CD4-positive, alpha-beta T cell treated with Interleukin-17A for 1 hour (primary cell): Measurements from ENCODE around the gene LIG1.
A peak's percentile ranks its signal among the peaks of the same experiment; 100 is the strongest.

Experiments used
- DNase-seq: peaks from one replicate; pipeline ENCODE4 v3.0.0-alpha.2; 2020

The LIG1 gene

DNA sequence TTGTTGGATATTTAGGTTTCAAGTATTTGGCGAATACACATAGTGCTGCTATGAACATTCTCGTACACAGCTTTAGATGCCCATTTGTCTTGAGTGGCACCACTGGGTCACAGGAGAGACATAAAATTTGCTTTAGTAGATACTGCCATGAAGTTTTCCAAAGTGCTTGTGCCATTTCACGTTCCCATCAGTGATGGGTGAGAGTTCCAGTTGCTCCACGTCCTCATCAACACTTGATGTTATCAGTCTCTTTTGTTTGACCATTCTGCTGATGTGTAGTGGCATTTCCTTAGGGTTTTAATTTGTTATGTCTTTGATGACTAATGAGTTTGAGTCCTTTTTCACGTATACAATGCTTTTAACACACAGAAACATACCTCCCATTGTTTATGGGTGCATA is 11.4 kb upstream of the LIG1 start:
- DNase-seq = no peak

DNA sequence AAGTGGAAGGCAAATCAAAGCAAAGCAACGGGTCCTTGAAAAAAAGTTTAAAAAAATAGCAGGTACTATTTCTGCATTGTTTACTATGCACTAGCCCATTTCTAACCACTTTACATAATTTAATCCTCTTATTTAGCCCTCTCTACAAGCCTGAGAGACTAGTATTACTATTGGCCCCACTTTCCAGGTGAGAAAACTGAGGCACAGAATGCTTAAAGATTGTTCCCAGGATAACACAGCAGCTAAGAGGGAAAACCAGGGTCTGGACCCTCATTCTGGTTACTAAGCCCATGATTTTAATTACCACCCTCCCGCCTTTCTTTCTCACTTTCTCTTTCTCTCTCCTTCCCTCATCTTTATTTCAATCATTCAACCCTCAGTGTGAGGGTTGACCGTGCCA is 6.1 kb upstream of the LIG1 start:
- no peak for DNase-seq

DNA sequence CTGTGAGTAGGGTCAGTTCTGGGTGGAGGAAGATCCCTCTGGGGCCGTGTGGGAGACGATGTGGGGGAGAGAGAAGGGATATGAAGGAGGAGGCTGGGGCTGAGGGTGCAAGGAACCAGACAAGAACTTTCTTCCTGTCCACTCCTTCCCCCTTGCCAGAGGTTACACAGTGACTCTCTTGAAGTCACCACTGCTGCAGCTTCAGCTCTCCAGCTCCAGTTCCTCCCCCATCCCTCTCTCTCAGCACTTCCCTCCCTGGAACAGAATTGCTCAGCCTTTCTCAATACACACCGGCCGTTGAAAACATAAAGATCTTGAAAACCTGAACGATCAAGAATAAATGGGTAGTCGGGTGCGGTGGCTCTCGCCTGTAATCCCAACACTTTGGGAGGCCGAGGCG is 5.4 kb upstream of the LIG1 start:
- no peak for DNase-seq

DNA sequence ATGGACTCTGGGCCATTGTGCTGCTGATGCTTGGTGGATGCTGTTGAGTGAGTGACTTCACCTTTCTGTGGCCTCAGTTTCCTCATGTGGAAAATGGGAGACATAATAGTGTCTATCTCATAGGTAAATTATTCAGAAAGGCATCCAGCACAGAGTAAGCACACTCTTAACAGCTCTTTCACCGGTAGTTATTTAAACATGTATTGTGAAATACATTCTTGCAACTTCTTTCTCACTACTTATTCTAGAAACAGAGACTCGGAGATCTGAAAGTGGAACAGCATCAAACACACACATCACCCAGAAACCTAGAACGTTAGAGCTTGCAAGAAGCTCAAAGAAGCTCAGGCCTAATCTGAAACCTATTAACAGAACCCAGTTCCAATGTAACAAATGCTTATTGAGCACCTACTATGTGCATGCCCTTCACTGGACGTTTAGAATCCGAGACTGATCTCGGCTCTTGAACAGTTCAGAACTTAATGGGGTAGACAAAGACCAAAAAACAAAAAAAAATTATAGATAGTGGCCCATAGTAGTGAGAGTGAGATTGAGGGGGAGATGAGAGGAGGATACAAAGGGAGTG is 4.4 kb upstream of the LIG1 start:
- DNase-seq = no peak

DNA sequence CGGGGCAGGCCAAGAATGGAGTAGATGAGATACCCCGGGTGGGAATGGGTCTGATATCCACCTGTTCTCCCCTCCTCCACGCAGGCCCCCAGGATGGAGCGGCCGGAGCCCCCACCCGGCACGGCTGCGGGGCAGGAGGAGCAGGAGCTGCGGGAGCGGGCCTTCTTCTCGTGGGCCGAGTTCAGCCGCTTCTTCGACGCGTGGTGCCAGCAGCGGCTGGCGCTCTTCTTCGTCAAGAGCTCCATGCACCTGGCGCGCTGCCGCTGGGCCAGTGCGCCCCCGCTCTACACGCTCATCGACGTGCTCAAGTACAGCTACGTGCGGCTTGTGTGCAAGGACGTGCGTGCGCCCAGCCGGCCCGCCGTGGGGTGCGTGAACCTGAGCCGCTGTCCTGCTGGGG is 1.6 kb upstream of the LIG1 start:
- DNase-seq = no peak

DNA sequence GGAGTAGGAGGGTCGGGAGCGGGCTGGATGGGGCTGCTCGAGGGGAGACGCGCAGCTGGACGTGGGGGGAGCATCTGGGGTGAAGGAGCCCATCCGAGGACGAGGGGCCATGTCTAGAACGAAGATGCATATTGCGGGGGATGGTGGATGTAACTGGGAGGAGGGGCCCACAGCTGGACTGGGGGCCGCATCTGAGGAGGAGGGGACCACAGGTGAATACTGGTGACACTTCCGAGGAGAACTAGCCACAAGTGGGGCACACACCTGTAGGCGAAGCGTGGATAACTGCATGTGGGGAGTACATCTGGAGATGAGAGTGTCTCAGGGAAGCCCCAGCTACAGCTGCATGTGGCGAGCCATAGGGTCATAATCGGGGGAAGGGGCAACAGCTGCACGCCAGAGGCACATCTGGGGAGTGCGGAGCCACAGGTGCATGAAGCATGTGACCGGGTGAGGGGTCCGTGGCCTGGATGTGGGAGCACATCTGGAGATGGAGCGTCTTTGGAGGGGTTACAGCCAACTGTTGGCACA is 738 bp upstream of the LIG1 start:
- DNase-seq = no peak

DNA sequence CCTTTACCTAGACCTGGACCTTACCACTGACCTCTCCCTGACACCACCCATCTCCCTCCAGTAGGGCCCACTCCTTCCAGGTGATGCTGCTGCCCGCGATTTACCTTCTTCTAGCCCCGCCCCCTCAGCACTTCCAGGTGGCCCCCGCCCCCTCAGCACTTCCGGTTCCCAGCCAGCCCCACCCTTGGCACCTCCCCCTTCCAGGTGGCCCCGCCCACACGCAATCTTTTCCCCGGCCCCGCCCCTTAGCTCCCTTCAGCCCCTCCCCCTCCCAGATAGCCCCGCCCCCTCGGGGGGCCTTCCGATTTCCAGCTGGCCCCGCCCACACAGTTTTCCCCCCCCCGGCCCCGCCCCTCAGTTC is 586 bp downstream of the LIG1 start:
- peak; percentile 92 for DNase-seq

DNA sequence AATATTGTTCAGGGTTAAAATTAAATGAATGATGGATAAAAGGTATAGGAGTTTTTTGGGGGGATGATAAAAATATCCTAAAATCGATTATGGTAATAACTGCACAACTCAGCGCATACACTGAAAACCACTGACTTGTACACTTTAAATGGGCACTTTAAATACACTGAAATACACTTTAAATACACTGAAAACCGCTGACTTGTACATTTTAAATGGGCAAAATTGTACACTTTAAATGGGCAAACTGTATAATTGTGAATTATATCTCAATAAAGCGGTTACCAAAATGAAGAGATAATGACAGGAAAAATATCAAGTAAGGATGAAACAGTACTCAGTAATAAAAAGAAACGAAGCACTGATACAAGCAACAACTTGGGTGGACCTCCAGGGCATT is 1.5 kb downstream of the LIG1 start:
- no peak for DNase-seq

DNA sequence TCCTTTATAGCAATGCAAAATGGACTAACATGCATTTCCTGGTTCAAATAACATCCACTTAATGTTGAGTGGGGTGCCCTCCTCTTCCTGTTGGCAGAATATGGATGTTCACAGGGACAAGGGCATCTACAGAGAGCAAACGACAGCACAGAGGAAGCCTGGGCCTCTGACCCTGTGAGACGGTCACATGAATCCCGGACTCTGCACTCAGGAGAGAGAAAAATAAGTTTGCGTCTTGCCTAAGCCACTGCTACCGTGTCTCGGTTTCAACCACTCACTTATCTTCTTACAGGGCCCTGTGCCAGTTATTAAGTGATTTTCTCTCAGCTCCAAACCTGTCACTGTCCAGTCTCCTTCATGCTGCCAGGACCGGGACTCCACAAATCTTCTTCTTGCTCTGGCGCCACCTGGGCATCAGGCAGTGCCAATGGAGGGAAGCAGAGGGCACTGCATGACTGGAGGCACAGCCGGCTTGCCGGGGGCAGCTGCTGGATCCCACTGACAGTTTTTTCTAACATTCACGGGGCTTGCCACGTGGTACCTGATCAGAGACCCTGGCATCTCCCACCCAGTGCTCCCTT is 11.8 kb downstream of the LIG1 start:
- DNase-seq = no peak

DNA sequence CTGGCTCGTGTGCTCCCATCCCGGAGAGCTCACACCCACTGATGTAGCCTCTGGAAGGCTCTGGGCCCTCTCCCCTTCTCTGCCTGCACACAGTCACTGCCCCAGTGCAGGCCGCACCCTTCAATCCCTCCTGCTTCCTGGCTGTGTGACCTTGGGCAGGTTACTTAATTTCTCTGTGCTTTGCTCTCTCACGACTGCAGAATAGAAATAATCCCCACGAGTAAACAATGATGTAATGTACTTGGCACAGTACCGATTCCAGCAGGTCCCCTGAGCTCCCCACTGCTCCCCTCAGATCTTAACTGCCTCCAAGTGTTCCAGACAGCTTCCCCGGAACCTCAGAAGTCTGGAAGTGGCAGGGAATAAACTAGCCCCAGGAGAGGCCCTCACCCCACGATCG is 16.1 kb downstream of the LIG1 start:
- no peak for DNase-seq

DNA sequence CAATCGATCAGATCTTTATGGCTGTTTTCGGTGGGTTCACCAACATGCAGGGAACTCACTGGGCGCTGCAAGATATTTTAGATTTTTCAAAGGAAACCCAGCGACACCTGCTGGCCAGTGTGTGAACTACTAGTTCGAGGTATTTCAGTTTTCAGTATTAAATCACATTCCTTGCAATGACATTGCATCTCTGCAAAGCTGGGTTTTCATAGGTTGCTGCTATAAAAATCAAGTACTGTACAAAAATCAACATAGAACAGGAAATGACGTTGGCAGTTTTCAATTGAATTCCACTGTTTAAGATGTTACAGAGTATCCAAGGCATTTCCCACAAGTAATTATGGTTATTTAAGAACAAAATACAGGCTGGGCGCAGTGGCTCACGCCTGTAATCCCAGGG is 17.6 kb downstream of the LIG1 start:
- DNase-seq = peak; percentile 70

DNA sequence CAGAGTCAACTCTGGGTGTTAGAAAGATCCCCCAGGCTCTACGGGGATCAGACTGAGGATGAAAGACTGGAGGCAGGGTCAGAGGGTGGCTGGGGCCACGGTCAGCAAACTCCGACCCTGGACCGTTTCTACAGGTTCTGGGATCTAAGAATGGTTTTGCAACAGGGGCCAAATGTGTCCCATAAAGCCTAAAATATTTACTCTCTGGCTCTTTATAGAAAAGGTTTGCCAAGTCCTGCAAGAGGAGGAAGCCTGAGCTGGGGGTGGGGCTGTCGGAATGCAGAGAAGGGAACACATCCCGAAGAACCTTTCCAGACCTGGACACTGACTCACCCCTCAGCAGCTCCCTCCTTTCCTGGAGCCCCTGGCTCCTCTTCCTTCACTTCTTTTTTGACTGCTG is 20.7 kb downstream of the LIG1 start:
- no peak for DNase-seq

DNA sequence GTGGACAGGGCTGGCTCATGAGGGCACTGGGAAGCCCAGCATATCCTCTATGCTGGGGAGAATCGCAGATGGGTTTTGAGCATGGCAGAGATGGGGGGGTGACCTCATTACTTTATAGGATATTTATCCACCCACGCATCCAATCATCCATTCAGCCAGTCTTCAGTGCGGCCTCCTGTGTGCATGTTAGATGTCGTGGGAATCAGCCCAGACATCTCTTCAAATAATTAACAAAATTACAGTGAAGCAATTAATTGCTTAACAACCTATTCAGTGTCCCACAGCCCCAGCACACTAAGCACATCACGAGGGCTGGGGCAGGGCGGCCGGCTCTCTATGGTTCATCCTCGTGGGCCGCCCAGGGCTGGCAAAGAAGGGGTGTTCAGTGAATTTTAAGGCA is 21.6 kb downstream of the LIG1 start:
- no peak for DNase-seq

DNA sequence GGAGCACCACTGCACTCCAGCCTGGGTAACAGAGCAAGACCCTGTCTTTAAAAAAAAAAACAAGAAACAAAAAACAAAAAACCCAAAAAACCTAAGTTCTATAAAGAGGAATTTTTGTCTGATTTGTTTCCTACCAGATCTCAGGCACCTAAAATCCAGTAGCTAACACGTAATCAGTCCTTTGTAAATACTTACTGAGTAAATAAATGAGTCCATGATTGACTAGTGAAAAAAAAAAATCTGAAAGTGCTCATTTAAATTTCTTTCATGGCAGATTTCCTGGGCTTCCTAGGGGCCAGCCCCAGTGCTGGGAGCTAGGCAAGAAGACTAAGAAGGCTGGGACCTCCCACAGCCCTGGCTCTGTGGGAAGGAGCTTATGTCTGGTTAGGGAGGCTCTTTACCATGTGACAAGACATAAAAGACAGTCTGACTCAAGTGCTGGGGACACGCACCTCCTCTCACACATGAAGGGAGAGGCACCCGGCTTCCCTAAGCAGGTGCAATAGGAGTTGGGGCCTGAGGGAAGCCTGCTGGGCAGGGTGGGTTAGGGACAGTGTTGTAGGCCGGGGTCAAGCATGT is 22.5 kb downstream of the LIG1 start:
- DNase-seq = no peak

DNA sequence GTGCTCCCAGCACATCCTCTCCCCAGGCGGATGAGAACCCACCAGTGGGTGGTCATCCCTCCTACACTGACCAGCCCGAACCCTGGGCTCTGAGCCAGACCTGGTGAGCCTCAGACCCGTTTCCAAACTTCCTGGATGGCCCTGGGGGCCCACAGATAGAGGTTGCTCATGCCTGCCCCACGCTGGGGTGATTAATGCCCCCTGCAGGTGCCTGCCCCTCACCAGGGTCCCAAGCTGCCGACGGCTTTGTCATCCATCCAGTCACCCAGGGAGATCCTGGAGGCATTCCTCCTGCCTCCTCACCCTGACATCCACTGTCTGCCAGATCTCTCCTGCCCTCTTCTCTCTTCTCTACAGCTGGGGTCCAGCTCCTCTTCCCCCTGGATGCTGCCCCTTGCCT is 31.1 kb downstream of the LIG1 start:
- no peak for DNase-seq

DNA sequence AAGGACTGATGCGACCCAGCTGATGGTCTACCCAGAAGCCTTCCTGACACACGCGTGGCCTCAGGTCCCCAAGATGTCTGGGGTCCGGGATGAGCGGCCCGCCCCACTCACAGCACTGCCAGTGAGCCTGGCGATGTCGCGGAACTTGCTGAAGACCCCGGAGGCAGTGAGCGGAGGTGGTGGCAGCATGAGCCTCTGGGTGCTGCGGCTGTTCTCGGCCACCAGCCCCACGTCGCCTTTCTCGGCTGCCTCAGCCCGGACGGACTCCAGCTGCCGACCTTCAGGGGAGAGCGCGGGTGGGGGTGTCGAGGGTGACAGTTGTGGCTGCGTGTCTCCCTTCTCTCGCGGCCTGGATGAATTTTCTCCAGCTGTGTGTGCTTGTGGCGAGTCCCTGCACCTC is 32.7 kb downstream of the LIG1 start:
- DNase-seq = no peak

DNA sequence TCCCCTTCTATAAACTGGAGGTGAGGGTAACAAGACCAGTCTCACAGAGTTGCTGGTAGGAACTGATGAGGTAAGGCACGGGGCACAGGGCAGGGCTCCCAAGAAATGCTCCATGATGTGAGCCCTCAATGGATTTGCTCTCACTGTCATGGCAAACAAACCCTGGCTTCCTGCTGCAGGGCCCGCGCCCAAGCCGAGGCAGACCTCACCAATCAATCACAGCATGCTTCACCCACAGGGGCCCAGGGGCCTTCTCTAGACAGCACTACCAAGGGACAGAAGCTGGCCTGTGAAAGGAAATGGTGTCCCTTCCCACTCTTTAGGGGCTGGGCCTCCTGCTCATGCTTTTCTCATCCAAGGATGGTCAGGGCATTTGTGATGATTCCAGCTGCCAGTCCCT is 33.6 kb downstream of the LIG1 start:
- no peak for DNase-seq

DNA sequence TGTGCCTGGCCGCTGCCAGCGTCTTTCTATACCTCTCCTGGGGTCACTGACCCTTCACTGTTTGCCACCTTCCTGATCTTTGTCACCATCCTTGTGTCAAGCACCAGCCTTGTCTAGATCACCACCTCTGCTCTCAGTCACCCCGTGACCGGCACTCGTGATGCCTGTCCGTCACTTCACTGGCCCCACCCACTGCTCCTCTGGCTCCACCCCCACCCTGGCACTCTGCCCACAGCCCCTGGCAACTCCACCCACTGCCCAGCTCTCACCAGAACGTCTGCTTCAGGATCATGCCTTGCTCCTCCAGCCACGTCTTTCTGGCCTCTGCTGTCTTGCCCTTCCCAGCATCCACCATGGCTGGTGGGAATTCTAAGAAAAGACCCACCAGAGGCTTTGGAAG is 34.7 kb downstream of the LIG1 start:
- DNase-seq = no peak

DNA sequence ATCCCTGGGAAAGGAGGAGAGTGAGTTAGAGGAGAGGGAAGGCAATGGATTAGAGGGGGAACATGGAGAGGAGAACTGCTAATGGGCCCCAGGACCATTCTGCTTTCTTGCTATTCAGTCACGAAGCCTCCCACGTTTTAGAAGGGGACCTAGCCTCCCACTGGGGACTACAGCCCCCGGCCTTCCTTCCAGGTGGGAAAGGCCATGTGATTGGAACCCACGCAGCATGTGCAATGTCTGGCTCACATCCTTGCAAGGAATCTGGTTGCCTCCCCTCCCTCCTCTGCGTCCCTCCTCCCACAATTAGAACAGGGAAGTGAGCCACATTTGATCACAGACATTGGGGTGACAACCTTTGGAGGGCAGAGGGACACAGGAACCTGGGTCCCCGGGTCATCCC is 37.0 kb downstream of the LIG1 start:
- no peak for DNase-seq

DNA sequence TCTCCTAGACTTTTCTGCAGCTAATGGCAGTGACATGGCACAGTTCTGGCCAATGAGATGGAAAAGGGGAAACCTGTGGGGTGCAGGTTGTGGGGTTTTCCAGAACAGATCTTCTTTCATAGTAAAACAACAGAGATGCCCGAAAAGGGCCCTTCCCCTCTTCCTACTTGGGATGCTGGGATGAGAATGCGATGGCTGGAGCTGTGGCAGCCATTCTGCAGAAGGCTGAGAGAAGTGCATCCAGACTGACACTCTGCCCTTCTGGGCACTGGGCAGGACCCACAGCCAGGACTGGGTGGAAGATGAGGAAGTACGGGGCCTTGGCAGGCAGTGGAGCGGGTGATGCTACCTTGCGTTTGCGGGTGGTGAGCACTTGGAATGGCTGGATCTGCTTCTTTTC is 42.6 kb downstream of the LIG1 start:
- no peak for DNase-seq

DNA sequence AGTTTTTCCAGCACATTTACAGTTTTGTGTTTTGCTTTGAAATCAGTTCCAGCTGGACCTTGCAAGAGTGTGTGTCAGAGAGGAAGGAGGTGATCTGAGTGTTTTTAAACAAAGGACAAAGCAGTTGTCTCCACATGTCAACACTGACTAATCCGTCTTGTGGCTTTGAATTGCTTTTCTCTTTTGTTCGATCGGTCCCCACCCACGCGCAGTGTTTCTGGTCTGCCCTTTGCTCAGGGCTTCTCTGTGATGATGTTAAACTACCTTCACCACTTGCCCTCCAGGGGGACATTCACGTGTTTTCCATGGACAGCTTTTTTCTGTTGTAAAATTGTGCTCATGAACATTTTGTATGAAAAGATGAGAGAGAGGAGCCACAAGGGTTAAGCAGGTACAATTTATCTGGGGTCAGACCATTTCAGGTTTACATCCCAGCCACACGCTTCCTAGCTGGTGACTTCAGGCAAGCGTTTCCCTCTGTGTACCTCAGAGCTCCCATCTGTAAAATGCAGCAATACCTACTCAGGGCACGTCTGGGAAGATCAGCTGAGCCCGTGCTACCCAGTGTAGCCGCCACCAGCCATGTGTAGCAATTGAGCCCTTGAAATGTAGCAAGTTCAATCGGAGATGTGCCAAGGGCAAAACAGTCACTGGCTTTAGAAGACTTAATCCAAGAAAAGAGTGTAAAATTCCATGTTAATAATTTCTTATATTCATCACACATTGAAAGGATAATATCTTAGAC is 46.1 kb downstream of the LIG1 start:
- DNase-seq = no peak

DNA sequence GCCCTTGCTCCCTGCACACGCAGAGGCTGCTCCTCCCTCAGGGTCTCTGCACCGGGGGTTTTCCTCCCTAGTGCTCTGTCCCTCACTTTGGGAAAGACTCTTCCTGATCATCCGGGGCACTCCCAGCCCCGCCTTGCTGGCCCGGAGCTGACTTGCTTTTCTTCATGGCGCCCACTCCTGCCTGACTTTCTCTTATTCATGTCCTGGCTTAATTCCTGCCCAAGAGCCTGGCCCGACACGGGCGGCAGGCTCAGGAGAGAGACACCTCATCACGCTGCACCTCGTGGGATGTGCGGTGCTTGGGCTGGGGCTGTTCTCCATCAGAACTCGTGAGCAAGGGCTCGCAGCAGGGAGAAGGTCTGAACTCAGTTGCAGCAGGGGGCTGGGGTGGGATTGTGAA is 47.7 kb downstream of the LIG1 start:
- no peak for DNase-seq

DNA sequence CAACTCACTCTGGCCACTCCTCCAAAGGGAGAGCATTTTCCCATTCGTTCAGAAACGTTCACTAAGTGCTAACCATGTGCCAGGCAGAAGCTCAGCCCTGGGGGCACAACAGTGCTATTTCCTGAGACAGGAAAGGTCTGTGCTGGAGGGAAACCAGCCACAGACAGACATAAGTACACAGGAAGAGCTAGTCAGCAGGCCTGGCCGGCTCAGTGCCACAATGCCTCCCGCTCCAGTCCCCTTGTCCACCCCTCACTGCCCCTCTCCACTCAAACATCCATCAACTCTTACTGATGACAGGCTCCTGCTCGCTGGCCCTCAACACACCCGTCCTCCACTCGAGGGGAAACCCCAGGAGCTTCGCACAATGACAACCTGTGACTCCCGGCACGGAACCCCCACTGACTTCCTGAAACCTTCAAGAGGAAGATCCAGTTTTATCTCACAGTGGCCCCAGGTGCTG is 48.2 kb downstream of the LIG1 start:
- DNase-seq = no peak

DNA sequence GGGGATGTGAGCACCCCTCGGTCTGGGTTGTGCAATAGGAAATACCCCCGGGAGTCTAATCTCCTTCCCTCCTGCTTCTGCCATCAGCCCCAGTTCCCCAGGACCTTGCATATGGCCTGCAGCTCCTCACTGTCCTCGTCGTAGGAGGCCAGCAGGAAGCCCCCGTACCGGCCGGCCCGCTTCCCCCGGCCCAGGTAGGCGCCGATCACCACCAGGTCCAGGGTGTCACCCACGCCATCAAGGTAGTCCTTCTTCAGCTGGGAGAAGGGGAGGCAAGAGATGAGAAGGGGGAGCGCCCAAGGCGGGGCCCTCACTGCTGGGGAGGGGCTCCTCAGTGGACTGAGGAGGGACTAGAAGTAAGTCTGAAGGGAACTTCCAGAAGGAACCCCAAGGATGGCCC is 49.1 kb downstream of the LIG1 start:
- DNase-seq = no peak
